Measurements from ENCODE around the gene DOCK10. TPM values are rescaled to one million over a fixed set of nuclear protein-coding genes. Genes with fewer than 3 reads are reported as not detected.

The DOCK10 gene
- total RNA-seq, 1 experiment from 2014 or later: 2.9 TPM

GRCh38 chr2:224940618-224941017, 101.7 kb downstream of the DOCK10 start (continued):
- TF ChIP-seq MLX (CRISPR knock-in tag; IDR thresholded peaks at IDR 0.05): no peak

GRCh38 chr2:224938651-224939182, 103.6 kb downstream of the DOCK10 start:
- ChIA-PET CTCF (no interaction called here), POLR2A (no interaction called here)
- ATAC-seq (no peak), DNase-seq (ENCODE audit: low spot score) (no peak)
- Mint-ChIP-seq H3K9me3 (no peaks in the 10 kb centered on the region), H3K27me3 (ENCODE audit: low read depth) (peaks cover 6% of the 10 kb centered on the region), H3K4me3 (no peak overlapping the region), H3K36me3 (no peaks in the 10 kb centered on the region), H3K4me1 (peaks cover 64% of the 10 kb centered on the region), H3K27ac (no peak overlapping the region)
- no peak for TF ChIP-seq MXD4 (CRISPR knock-in tag; IDR thresholded peaks at IDR 0.05; ENCODE audit: borderline replicate concordance)
- TF ChIP-seq NR1H2 (CRISPR knock-in tag; IDR thresholded peaks at IDR 0.05): no peak
- no peak for TF ChIP-seq SOX15 (CRISPR knock-in tag; IDR thresholded peaks at IDR 0.05)
- no peak for TF ChIP-seq FOXK1 (CRISPR knock-in tag; IDR thresholded peaks at IDR 0.05)
- no peak for TF ChIP-seq GTF2I (CRISPR knock-in tag; conservative IDR thresholded peaks at IDR 0.05)
- no peak for TF ChIP-seq NFYB (CRISPR knock-in tag; conservative IDR thresholded peaks at IDR 0.05; ENCODE audit: low read depth)
- TF ChIP-seq ATF3 (CRISPR knock-in tag; conservative IDR thresholded peaks at IDR 0.05): no peak
- TF ChIP-seq MYBL2 (CRISPR knock-in tag; IDR thresholded peaks at IDR 0.05): no peak
- TF ChIP-seq CTCF (IDR thresholded peaks at IDR 0.05): no peak
- no peak for TF ChIP-seq ESRRA (CRISPR knock-in tag; IDR thresholded peaks at IDR 0.05; ENCODE audit: borderline replicate concordance)
- no peak for TF ChIP-seq CREM (CRISPR knock-in tag; IDR thresholded peaks at IDR 0.05)
- TF ChIP-seq TP53 (CRISPR knock-in tag; IDR thresholded peaks at IDR 0.05): no peak

- no peak for TF ChIP-seq ESRRA (CRISPR knock-in tag; IDR thresholded peaks at IDR 0.05; ENCODE audit: borderline replicate concordance)
- TF ChIP-seq JAZF1 (CRISPR knock-in tag; IDR thresholded peaks at IDR 0.05): no peak
- H3K4me1 Mint-ChIP-seq: peaks cover 69% of the 10 kb centered on the region
Observed at GRCh38 chr2:224937887-224938286, 104.4 kb downstream of the DOCK10 start.

GRCh38 chr2:224934526-224935188, 107.6 kb downstream of the DOCK10 start:
- peaks cover 9% of the 10 kb centered on the region for H3K27me3 Mint-ChIP-seq (ENCODE audit: low read depth)
- no peak overlapping the region; the same call in 1 of the 2 replicates for H3K4me3 Mint-ChIP-seq
- H3K36me3 Mint-ChIP-seq: no peaks in the 10 kb centered on the region
- ATAC-seq (peak; percentile 82), DNase-seq (ENCODE audit: low spot score) (no peak)
- no peaks in the 10 kb centered on the region for H3K9me3 Mint-ChIP-seq
- ChIA-PET CTCF (no interaction called here), POLR2A (no interaction called here)
- H3K27ac Mint-ChIP-seq: peak overlapping the region; percentile 51
- H3K4me1 Mint-ChIP-seq: peaks cover 53% of the 10 kb centered on the region
- TF ChIP-seq FOXP4 (CRISPR knock-in tag; IDR thresholded peaks at IDR 0.05) (no peak), CDX4 (CRISPR knock-in tag; IDR thresholded peaks at IDR 0.05; ENCODE audit: borderline replicate concordance) (no peak), STAT6 (CRISPR knock-in tag; conservative IDR thresholded peaks at IDR 0.05; ENCODE audit: low read depth) (no peak), CREM (CRISPR knock-in tag; IDR thresholded peaks at IDR 0.05) (no peak), TEAD4 (CRISPR knock-in tag; IDR thresholded peaks at IDR 0.05) (no peak), RELA (CRISPR knock-in tag; IDR thresholded peaks at IDR 0.05; ENCODE audit: borderline replicate concordance) (no peak), ZNF671 (CRISPR knock-in tag; IDR thresholded peaks at IDR 0.05) (no peak), ELF4 (CRISPR knock-in tag; IDR thresholded peaks at IDR 0.05; ENCODE audit: low read depth) (no peak), NR1H2 (CRISPR knock-in tag; IDR thresholded peaks at IDR 0.05) (no peak), NR2C2 (CRISPR knock-in tag; IDR thresholded peaks at IDR 0.05) (no peak), SMAD4 (CRISPR knock-in tag; IDR thresholded peaks at IDR 0.05) (no peak)

More at GRCh38 chr2:224937887-224938286, 104.4 kb downstream of the DOCK10 start:
- Mint-ChIP-seq H3K36me3 (no peaks in the 10 kb centered on the region), H3K4me3 (no peak overlapping the region), H3K9me3 (no peaks in the 10 kb centered on the region), H3K27me3 (ENCODE audit: low read depth) (peaks cover 9% of the 10 kb centered on the region), H3K27ac (no peak overlapping the region)
- ATAC-seq (no peak), DNase-seq (ENCODE audit: low spot score) (no peak)
- ChIA-PET CTCF (interaction anchor here (0.6 kb wide), 1 partner anchor 1100 kb away, joined by 3 read pairs; no protein-coding TSS in a partner anchor), POLR2A (no interaction called here)
